Kidney epithelial cell (primary cell): ENCODE measurements around the gene TMEM245. TPM values are rescaled to one million over a fixed set of nuclear protein-coding genes. Genes with fewer than 3 reads are reported as not detected.
"Not testable (repeated sequence)": the region's sequence is repeated elsewhere in the genome, so short reads cannot be mapped to it uniquely, and the experiment has no call there.

Experiments
- DNase-seq: peaks from one replicate; pipeline ENCODE4 v3.0.0-alpha.2; 2010; ENCODE audit warnings: low read depth
- H3K27me3 ChIP-seq: 2 replicates; pipeline ENCODE4 v1.6.0; 2011; ENCODE audit warnings: low read length; ENCODE audit not compliant: control insufficient read depth, insufficient read depth
- H3K36me3 ChIP-seq: 2 replicates; pipeline ENCODE4 v1.5.1; 2011; ENCODE audit warnings: low read length; ENCODE audit not compliant: control insufficient read depth, insufficient read depth
- H3K4me3 ChIP-seq: 2 replicates; pipeline ENCODE4 v1.5.1; 2011; ENCODE audit warnings: low read depth, mild to moderate bottlenecking, control low read depth, low read length
- CTCF ChIP-seq: IDR thresholded peaks from 2 replicates; pipeline ENCODE4 v1.5.1; 2011; ENCODE audit warnings: mild to moderate bottlenecking, moderate library complexity, low read length, control low read depth, inconsistent platforms; ENCODE audit not compliant: insufficient read depth, poor library complexity, severe bottlenecking
- total RNA-seq: library from RNA; depleted of rRNA; stranded (reverse); fragments of >200 nt; gene quantifications from 2 replicates; pipeline ENCODE4 v1.2.3, GENCODE V29; 2015

The TMEM245 gene
- total RNA-seq, 1 donor from 2014 or later = 44.5 TPM

GRCh38 chr9:109129470-109130197 is 9.9 kb upstream of the TMEM245 start:
- no peak overlapping the region for H3K4me3 ChIP-seq
- no peaks in the 10 kb centered on the region for H3K36me3 ChIP-seq
- H3K27me3 ChIP-seq = no peaks in the 10 kb centered on the region
- DNase-seq = no peak
- no peak for TF ChIP-seq CTCF

- H3K27me3 ChIP-seq, H3K4me3 ChIP-seq, H3K36me3 ChIP-seq, DNase-seq: not testable (repeated sequence)
Measured at GRCh38 chr9:109126671-109127070, 6.9 kb upstream of the TMEM245 start.

- no peaks in the 10 kb centered on the region for H3K36me3 ChIP-seq
Measured at GRCh38 chr9:109124121-109124520, 4.4 kb upstream of the TMEM245 start.

GRCh38 chr9:109122726-109123621 is 3.2 kb upstream of the TMEM245 start:
- no peak for DNase-seq
- H3K27me3 ChIP-seq = no peaks in the 10 kb centered on the region

More at GRCh38 chr9:109124121-109124520, 4.4 kb upstream of the TMEM245 start:
- Histone ChIP-seq H3K4me3 (no peak overlapping the region), H3K27me3 (no peaks in the 10 kb centered on the region)
- no peak for TF ChIP-seq CTCF
- DNase-seq = no peak

GRCh38 chr9:109121232-109121796 is 1.6 kb upstream of the TMEM245 start:
- Histone ChIP-seq H3K27me3 (no peaks in the 10 kb centered on the region), H3K36me3 (no peaks in the 10 kb centered on the region), H3K4me3 (no peak overlapping the region)
- no peak for DNase-seq
- TF ChIP-seq CTCF = no peak

More at GRCh38 chr9:109122726-109123621, 3.2 kb upstream of the TMEM245 start:
- TF ChIP-seq CTCF = no peak
- H3K36me3 ChIP-seq = no peaks in the 10 kb centered on the region
- H3K4me3 ChIP-seq = no peak overlapping the region

- no peaks in the 10 kb centered on the region for H3K36me3 ChIP-seq
- no peaks in the 10 kb centered on the region for H3K27me3 ChIP-seq
- H3K4me3 ChIP-seq = no peak overlapping the region
- no peak for TF ChIP-seq CTCF
- no peak for DNase-seq
Measured at GRCh38 chr9:109120204-109120789, 550 bp upstream of the TMEM245 start.
